ENCODE data around the gene CARMIL3. TPM values are rescaled to one million over a fixed set of nuclear protein-coding genes. Genes with fewer than 3 reads are reported as not detected.

Gene CARMIL3
- total RNA-seq, 2 donors from 2014 or later: 0.14 TPM; not detected in 1

DNA sequence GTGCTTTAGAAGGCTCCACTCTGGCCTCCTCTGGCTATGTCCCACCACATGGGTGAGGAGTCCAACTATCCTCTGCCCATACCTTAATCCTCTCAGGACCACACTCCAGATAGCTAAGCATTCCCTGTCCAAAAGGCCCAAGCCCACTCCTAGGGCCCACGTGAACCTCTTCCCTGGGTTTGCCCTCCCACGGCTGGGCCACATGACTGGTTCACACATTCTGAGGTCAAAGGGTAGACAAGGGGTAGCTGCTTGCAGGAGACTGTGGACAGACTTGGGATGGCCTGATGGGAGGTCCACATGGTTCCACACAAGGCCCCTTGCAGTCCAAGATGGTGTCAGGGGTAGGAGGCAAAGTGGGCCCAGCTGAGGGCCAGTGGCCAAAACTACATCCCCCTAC, 36.3 kb downstream of the CARMIL3 start:
- Histone ChIP-seq H3K36me3 (no peaks in the 10 kb centered on the region), H3K9me3 (no peaks in the 10 kb centered on the region), H3K4me1 (ENCODE audit: control insufficient read depth in 1 of 2, low read depth in 2 of 2) (peaks cover 2 to 8% of the 10 kb centered on the region in 2 donors), H3K4me3 (no peak overlapping the region), H3K27me3 (replicated peaks; ENCODE audit: insufficient read depth) (no peaks in the 10 kb centered on the region), H3K27ac (no peak overlapping the region)
- no peak for DNase-seq (ENCODE audit: low spot score)
- no peak for ATAC-seq (ENCODE audit: insufficient number of reproducible peaks, low FRiP score, low read depth)
- TF ChIP-seq, protein P1, sequence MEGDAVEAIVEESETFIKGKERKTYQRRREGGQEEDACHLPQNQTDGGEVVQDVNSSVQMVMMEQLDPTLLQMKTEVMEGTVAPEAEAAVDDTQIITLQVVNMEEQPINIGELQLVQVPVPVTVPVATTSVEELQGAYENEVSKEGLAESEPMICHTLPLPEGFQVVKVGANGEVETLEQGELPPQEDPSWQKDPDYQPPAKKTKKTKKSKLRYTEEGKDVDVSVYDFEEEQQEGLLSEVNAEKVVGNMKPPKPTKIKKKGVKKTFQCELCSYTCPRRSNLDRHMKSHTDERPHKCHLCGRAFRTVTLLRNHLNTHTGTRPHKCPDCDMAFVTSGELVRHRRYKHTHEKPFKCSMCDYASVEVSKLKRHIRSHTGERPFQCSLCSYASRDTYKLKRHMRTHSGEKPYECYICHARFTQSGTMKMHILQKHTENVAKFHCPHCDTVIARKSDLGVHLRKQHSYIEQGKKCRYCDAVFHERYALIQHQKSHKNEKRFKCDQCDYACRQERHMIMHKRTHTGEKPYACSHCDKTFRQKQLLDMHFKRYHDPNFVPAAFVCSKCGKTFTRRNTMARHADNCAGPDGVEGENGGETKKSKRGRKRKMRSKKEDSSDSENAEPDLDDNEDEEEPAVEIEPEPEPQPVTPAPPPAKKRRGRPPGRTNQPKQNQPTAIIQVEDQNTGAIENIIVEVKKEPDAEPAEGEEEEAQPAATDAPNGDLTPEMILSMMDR (IDR thresholded peaks at IDR 0.05): no peak

- no peak for DNase-seq (ENCODE audit: low spot score)
- no peaks in the 10 kb centered on the region for H3K27me3 ChIP-seq (replicated peaks; ENCODE audit: insufficient read depth)
- peaks cover 9 to 16% of the 10 kb centered on the region in 2 donors for H3K4me1 ChIP-seq (ENCODE audit: control insufficient read depth in 1 of 2, low read depth in 2 of 2)
- ATAC-seq (ENCODE audit: insufficient number of reproducible peaks, low FRiP score, low read depth): no peak
- no peaks in the 10 kb centered on the region for H3K9me3 ChIP-seq
- no peak overlapping the region for H3K27ac ChIP-seq
- TF ChIP-seq, protein P1 (IDR thresholded peaks at IDR 0.05): no peak
- H3K36me3 ChIP-seq: no peaks in the 10 kb centered on the region
- no peak overlapping the region for H3K4me3 ChIP-seq
These were observed 38.1 kb downstream of the CARMIL3 start for GRCh38 chr14:24089890-24090289.

DNA sequence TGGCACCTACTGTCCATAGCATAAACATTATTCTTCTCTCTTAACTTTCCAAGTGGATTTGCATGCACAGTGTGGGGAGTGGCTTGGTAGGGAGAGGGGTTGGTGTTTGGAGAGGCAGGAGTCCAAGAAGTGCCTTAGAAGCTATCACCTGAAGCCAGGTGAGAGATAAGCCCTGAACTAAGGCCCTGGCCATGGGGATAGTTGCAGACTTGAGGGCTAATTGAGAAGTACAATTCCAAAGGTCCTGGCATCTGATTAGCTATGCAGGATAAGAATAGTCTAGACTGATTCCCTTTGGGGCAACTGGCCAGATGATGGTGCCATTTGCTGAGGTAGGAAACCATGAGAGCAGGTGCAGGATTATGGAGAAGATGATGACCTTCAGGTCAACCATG, 40.3 kb downstream of the CARMIL3 start:
- Histone ChIP-seq H3K4me1 (ENCODE audit: control insufficient read depth in 1 of 2, low read depth in 2 of 2) (peaks cover 9 to 25% of the 10 kb centered on the region in 2 donors), H3K27ac (no peak overlapping the region), H3K27me3 (replicated peaks; ENCODE audit: insufficient read depth) (no peaks in the 10 kb centered on the region), H3K9me3 (no peaks in the 10 kb centered on the region), H3K36me3 (no peaks in the 10 kb centered on the region), H3K4me3 (no peak overlapping the region)
- DNase-seq (ENCODE audit: low spot score) (no peak), ATAC-seq (ENCODE audit: insufficient number of reproducible peaks, low FRiP score, low read depth) (no peak)
- TF ChIP-seq, protein P1 (IDR thresholded peaks at IDR 0.05): no peak

DNA sequence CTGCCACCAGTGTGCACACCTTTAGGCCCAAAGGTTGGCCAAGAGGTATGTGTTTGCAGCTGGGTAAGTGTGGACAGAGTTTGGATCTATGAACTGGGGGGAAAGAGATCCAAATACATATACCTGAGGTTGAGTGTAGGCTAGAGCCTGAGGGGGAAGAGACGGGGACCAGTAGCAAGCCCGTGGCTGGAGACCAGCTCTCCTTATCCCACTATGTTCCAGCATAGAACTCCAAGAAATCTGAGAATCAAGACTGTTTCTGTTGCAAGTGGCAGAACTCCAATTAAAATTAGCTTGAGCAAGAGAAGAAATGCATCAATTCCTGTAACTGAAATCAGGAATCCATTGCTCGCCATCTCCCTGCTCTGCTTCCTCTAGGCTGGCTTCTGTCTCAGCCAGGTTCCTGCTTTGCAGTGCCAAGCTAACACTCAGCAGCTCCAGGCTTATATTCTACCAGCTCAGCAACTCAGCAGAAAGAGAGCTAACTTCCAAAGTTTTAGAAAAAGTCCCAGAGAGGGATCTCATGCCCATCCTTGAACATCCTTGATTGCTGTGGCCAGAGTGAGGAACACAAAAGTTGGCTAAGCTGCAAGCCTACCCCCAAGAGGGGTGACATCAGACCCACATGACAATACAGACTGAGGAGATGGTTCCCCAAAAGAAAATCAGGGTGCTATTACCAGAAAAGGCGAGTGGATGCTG, 40.8 kb downstream of the CARMIL3 start:
- Histone ChIP-seq H3K4me1 (ENCODE audit: control insufficient read depth in 1 of 2, low read depth in 2 of 2) (peaks cover 9 to 25% of the 10 kb centered on the region in 2 donors), H3K27ac (peak overlapping the region; percentile 92), H3K27me3 (replicated peaks; ENCODE audit: insufficient read depth) (no peaks in the 10 kb centered on the region), H3K4me3 (no peak overlapping the region), H3K36me3 (no peaks in the 10 kb centered on the region), H3K9me3 (no peaks in the 10 kb centered on the region)
- DNase-seq (ENCODE audit: low spot score) (no peak), ATAC-seq (ENCODE audit: insufficient number of reproducible peaks, low FRiP score, low read depth) (no peak)
- TF ChIP-seq, protein P1 (IDR thresholded peaks at IDR 0.05): no peak

GRCh38 chr14:24093207-24093900, 41.5 kb downstream of the CARMIL3 start:
- no peaks in the 10 kb centered on the region for H3K9me3 ChIP-seq
- DNase-seq (ENCODE audit: low spot score) (no peak), ATAC-seq (ENCODE audit: insufficient number of reproducible peaks, low FRiP score, low read depth) (peak; percentile 21)
- peak overlapping the region; percentile 92 for H3K27ac ChIP-seq
- H3K27me3 ChIP-seq (replicated peaks; ENCODE audit: insufficient read depth): no peaks in the 10 kb centered on the region
- TF ChIP-seq, protein P1 (IDR thresholded peaks at IDR 0.05): no peak
- peaks cover 9 to 25% of the 10 kb centered on the region in 2 donors for H3K4me1 ChIP-seq (ENCODE audit: control insufficient read depth in 1 of 2, low read depth in 2 of 2)
- peak overlapping the region; percentile 99 for H3K4me3 ChIP-seq
- no peaks in the 10 kb centered on the region for H3K36me3 ChIP-seq
